GM21723 (cell line): ENCODE data around the gene TRPM2.
"Not testable (repeated sequence)": the region's sequence is repeated elsewhere in the genome, so short reads cannot be mapped to it uniquely, and the experiment has no call there.

Source experiments
- ATAC-seq: cut with Tn5 transposase; IDR thresholded peaks from one replicate; pipeline ENCODE4 v1.9.1; 2021; ENCODE audit warnings: mild to moderate bottlenecking, moderate library complexity; ENCODE audit not compliant: unreplicated experiment

The TRPM2 gene

DNA sequence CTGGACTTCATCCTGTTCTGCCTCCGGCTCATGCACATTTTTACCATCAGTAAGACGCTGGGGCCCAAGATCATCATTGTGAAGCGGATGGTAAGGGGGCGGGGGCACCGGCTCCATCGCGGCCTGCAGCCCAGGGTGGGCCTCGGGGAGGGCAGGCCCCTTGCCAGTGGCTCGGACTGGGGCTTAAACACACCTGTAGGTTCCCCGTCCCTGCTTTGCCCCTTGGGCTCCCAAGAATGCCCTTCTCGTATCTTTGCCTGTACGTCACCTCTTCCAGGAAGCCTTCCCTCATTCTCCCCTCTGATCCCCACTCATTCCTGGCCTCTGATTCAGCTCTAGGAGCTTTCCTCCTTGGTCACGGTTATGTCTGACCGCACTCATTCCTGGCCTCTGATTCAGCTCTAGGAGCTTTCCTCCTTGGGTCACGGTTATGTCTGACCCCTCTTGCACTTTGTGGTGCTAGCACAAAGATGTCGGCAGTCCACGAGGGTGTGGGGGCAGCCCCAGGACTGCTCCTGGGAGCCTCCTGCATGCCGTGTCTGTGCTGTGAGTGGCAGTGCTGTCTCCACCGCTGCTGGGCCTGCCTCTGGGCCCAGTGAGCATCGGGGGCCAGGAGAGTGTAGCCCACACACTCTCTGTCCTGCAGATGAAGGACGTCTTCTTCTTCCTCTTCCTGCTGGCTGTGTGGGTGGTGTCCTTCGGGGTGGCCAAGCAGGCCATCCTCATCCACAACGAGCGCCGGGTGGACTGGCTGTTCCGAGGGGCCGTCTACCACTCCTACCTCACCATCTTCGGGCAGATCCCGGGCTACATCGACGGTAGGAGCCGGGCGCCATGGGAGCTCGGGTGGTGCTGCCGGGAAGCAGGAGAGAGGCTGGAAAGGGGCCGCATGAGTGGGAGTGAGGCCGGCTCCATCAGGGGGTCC, 52.8 kb downstream of the TRPM2 start:
- ATAC-seq: no peak

DNA sequence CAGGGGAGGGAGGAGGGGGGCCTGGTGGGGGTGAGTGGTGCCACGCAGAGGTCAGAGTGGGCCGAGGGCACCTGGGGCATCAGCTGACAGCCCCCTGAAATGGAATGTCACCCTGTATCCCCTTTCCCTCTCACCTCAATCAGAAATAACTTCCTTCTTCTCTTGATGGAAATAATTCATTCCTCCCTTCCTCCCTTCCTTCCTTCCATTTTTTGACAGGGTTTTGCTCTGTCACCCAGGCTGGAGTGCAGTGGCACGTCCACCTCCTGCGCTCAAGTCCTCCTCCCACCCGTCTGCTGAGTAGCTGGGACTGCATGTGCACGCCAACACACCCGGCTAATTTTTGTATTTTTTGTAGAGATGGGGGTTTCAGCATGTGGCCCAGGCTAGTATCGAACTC, 53.5 kb downstream of the TRPM2 start:
- ATAC-seq: no peak

GRCh38 chr21:44407493-44407892, 54.1 kb downstream of the TRPM2 start:
- ATAC-seq: no peak

DNA sequence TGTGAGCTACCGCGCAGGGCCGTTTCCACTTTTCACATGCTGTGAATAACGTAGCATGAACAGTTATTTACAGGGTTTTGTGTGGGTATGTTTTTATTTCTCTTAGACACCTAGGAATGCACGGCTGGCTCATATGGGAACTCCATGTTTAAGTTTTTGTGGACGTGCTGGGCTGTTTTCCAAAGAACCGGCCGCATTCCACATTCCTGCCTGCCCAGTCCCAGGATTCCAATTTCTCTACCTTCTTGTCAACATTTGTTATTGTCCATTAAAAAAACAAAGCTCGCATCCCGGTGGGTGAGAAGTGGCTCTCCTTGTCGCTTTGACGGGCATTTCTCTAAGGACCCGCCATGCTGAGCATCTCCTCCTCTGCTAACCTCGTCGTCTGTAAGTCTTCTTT, 54.8 kb downstream of the TRPM2 start:
- no peak for ATAC-seq

DNA sequence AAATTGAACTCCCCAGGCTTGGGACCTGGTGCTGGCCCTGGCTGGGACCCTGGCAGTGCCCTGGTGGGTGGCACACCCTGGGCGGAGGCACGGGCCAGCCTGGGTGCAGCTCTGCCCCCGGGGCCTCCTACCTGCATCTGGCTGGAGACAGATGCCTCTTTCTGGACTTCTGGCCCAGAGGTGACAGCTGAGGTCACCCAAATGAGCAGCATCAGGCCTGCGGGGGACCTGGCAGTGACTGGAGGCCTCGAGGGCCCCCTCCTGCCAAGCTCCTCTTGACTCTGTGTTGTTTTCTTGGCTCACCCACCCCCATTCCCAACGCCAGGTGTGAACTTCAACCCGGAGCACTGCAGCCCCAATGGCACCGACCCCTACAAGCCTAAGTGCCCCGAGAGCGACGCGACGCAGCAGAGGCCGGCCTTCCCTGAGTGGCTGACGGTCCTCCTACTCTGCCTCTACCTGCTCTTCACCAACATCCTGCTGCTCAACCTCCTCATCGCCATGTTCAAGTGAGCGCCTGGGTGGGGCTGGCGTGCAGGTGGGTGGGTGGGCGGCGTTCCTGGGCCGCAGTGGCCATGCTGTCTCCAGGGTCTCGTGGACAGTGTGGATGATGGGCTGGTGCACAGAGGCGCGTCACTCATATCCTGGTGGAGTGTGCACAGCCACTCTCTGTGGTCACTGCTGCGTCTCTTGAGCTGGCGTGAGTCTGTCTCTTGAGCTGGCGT, 60.3 kb downstream of the TRPM2 start:
- ATAC-seq: no peak

- ATAC-seq: no peak
Measured at GRCh38 chr21:44414291-44415072, 61.1 kb downstream of the TRPM2 start.

GRCh38 chr21:44415073-44416025, 61.9 kb downstream of the TRPM2 start:
- no peak for ATAC-seq

DNA sequence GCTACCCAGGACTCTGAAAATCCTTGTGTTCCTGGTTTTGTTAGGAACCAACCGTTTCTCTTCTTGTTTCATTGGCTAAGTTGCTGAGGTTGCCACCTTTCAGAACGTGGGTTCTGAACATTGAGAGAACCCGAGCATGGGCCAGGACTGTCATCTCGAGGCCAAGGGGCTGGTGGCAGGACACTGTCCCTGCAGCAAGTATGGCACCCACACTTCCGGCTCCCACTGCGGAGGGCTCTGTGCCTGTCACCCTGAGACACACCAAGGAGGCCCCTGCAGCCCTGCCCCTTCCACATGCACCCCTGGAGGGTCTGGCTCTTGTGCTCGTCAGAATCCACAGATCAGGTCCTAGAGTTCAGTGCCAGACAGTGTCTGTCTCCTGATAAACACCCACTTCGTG, 62.8 kb downstream of the TRPM2 start:
- ATAC-seq: no peak

DNA sequence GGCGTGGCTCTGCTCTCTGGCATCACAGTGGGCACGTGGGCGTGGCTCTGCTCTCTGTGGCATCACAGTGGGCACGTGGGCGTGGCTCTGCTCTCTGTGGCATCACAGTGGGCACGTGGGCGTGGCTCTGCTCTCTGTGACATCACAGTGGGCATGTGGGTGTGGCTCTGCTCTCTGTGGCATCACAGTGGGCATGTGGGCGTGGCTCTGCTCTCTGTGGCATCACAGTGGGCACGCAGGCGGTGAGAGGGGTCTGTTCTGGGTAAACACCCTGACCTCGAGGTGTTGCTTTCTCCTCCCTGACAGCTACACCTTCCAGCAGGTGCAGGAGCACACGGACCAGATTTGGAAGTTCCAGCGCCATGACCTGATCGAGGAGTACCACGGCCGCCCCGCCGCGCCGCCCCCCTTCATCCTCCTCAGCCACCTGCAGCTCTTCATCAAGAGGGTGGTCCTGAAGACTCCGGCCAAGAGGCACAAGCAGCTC, 64.2 kb downstream of the TRPM2 start:
- not testable (repeated sequence) for ATAC-seq

- no peak for ATAC-seq
Measured at GRCh38 chr21:44418108-44418875, 64.9 kb downstream of the TRPM2 start.

DNA sequence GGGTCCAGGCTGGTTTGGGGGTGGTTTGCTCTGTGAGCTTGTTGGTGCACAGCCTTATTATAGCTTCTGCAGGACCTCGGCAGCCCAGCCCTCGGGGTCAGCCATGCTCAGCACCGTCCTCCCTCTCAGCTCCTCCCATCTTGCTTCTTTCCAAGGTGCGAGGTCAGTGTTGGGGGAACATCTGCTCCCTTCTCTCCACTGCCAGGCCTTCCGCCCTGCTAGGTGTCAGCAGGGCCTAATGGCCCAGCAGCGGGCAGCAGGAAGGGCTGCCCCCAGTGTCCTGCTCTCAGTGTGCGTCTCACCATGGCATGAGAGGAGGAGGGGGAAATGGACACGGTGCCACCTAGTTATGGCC, 65.4 kb downstream of the TRPM2 start:
- no peak for ATAC-seq

- ATAC-seq: no peak
Measured at GRCh38 chr21:44419679-44420078, 66.3 kb downstream of the TRPM2 start.

GRCh38 chr21:44420416-44421205, 67.2 kb downstream of the TRPM2 start:
- ATAC-seq: no peak

GRCh38 chr21:44421901-44422840, 68.8 kb downstream of the TRPM2 start:
- no peak for ATAC-seq

- no peak for ATAC-seq
Measured at GRCh38 chr21:44423312-44423821, 69.9 kb downstream of the TRPM2 start.

DNA sequence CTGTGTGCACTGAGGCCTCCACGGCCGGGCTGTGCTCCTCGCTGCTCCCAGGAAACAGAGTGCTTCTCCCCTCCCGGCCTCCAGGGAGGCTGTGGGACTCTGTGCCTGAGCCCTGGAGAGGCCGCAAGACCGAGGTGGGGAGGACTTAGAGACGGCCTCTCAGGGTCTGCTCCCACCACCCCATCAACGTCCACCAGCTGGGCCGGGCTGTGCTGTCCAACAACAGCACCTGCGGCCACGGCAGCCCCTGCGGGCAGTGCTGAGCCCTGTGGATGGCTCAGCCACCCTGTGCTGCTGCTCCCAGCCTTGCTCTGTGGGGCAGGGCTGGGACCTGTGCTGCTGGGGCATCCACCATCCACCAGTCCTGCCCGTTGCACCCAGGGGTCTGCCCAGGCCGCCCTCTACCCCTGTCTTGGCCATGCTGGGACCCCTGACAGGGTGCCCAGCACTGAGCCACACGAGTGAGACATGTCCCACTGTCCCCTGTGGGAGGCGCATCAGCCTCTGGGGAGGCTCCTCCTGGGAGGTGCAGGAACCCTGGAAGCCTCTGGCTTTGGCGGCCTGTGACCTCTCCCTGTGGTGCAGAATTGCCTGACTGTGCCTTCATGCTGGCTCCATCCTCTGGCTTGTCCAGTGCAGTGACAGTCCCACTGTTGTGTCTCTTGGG, 70.7 kb downstream of the TRPM2 start:
- ATAC-seq: no peak
